Osteoblast (primary cell): Measurements from ENCODE around the gene KASH5. TPM values are rescaled to one million over a fixed set of nuclear protein-coding genes. Genes with fewer than 3 reads are reported as not detected.

ENCODE experiments used
- DNase-seq: peaks from one replicate; pipeline ENCODE4 v3.0.0; 2011; ENCODE audit warnings: low spot score, mixed read lengths; ENCODE audit not compliant: insufficient read length; ENCODE audit errors: missing footprints
- H2AFZ ChIP-seq: 2 replicates; pipeline ENCODE4 v1.6.0; 2011; ENCODE audit warnings: mild to moderate bottlenecking, low read length
- H3K27ac ChIP-seq: 2 replicates; pipeline ENCODE4 v1.5.1; 2011; ENCODE audit warnings: mild to moderate bottlenecking, low read depth, low read length, moderate library complexity
- H3K27me3 ChIP-seq: 2 replicates; pipeline ENCODE4 v1.6.0; 2012; ENCODE audit warnings: mild to moderate bottlenecking, control low read depth, inconsistent platforms, low read length, moderate library complexity; ENCODE audit not compliant: insufficient read depth
- H3K36me3 ChIP-seq: 2 replicates; pipeline ENCODE4 v1.5.1; 2011; ENCODE audit warnings: mild to moderate bottlenecking, low read length, control low read depth, moderate library complexity; ENCODE audit not compliant: insufficient read depth
- H3K4me1 ChIP-seq: 2 replicates; pipeline ENCODE4 v1.5.1; 2011; ENCODE audit warnings: mild to moderate bottlenecking, low read length, control low read depth, moderate library complexity; ENCODE audit not compliant: insufficient read depth
- H3K4me2 ChIP-seq: 2 replicates; pipeline ENCODE4 v1.6.0; 2011; ENCODE audit warnings: mild to moderate bottlenecking, low read length; ENCODE audit not compliant: insufficient read depth
- H3K4me3 ChIP-seq: fragments of 200-600 bp; sonication (generic); 3 replicates; pipeline ENCODE4 v1.5.1; 2012; ENCODE audit warnings: mild to moderate bottlenecking, low read length, inconsistent platforms; ENCODE audit not compliant: insufficient read depth
- H3K79me2 ChIP-seq: 2 replicates; pipeline ENCODE4 v1.6.0; 2012; ENCODE audit warnings: mild to moderate bottlenecking, low read length, control low read depth, inconsistent platforms; ENCODE audit not compliant: insufficient read depth
- H3K9me3 ChIP-seq: 2 replicates; pipeline ENCODE4 v1.5.1; 2011; ENCODE audit warnings: low read depth, low read length, control low read depth
- H4K20me1 ChIP-seq: 2 replicates; pipeline ENCODE4 v1.6.0; 2012; ENCODE audit warnings: mild to moderate bottlenecking, low read length, control low read depth; ENCODE audit not compliant: insufficient read depth
- total RNA-seq: library from RNA; depleted of rRNA; stranded (reverse); fragments of >200 nt; gene quantifications from 2 replicates; pipeline ENCODE4 v1.2.3, GENCODE V29; 2012
- TF ChIP-seq, protein P1 (sequence below): IDR thresholded peaks from 2 replicates; pipeline ENCODE4 v1.5.1; 2011; ENCODE audit warnings: mild to moderate bottlenecking, low read depth, low read length, moderate library complexity; ENCODE audit errors: extremely low read depth

Gene KASH5
- total RNA-seq, 1 donor: not detected

DNA sequence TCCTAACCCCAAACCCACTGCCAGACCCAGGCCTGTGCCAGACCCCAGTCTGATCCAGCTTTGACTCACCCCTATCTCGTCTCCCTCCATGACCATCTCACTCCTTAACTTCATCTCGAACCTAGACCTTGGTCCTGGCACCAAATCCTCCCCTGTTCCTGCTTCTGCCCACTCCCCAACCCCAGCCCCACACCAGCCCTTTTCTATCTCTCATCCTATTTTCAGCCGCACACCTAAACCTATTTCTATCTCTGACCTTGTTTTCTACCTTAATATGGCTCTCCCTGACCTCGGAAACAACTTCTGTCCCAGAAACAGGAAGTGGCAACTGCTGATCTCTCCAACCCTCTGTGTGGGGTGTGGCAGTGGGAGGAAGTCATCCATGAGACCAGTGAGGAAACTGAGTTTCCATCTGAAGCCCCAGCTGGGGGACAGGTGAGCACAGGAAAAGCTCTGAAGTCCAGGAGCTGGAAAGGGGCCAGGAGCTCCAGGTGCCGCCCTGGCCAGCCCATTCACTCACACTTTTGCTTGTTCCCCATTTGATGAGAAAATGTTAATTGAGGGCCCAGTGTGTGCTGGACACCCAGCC is 21.5 kb downstream of the KASH5 start:
- Histone ChIP-seq H3K4me2 (no peak overlapping the region), H3K27me3 (no peaks in the 10 kb centered on the region), H3K79me2 (no peaks in the 10 kb centered on the region), H3K27ac (no peak overlapping the region), H4K20me1 (no peaks in the 10 kb centered on the region), H3K4me1 (peaks cover under 1% of the 10 kb centered on the region), H3K36me3 (no peaks in the 10 kb centered on the region), H3K4me3 (no peak overlapping the region), H2AFZ (no peak overlapping the region), H3K9me3 (no peaks in the 10 kb centered on the region)
- DNase-seq: peak; percentile 46
- TF ChIP-seq, protein P1, sequence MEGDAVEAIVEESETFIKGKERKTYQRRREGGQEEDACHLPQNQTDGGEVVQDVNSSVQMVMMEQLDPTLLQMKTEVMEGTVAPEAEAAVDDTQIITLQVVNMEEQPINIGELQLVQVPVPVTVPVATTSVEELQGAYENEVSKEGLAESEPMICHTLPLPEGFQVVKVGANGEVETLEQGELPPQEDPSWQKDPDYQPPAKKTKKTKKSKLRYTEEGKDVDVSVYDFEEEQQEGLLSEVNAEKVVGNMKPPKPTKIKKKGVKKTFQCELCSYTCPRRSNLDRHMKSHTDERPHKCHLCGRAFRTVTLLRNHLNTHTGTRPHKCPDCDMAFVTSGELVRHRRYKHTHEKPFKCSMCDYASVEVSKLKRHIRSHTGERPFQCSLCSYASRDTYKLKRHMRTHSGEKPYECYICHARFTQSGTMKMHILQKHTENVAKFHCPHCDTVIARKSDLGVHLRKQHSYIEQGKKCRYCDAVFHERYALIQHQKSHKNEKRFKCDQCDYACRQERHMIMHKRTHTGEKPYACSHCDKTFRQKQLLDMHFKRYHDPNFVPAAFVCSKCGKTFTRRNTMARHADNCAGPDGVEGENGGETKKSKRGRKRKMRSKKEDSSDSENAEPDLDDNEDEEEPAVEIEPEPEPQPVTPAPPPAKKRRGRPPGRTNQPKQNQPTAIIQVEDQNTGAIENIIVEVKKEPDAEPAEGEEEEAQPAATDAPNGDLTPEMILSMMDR: no peak

DNA sequence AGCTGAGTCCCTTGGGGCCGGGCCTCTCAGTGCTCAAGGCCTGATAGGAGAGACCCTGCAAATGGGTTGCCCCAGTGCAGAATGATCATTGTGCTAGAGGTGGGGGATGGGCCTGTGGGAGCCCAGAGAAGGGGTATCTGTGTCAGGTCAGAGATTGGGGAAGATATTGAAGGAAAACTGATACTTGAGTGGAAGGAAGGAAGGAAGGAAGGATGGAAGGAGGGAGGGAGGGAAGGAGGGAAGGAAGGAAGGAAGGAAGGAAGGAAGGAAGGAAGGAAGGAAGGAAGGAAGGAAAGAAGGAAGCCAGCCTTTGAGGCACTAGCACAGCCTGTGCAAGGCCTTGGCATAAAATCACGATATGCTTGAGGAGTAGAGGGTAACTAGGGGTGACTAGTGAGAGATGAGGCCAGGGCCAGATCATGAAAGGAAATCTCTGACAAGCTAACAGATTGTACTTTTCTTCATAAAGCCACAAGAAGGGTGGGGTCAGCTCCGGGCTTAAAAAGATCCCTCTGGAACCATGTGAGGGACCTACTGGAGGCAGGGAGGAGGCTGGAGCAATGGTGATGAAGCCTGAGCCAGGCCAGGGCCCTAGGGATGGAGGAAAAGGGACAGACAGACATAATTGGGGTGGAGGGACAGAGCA is 23.8 kb downstream of the KASH5 start:
- Histone ChIP-seq H3K4me2 (no peak overlapping the region), H3K79me2 (no peaks in the 10 kb centered on the region), H3K9me3 (no peaks in the 10 kb centered on the region), H2AFZ (no peak overlapping the region), H3K27me3 (no peaks in the 10 kb centered on the region), H3K4me1 (peaks cover 12% of the 10 kb centered on the region), H3K36me3 (no peaks in the 10 kb centered on the region), H3K27ac (no peak overlapping the region), H4K20me1 (no peaks in the 10 kb centered on the region), H3K4me3 (no peak overlapping the region)
- DNase-seq: peak; percentile 82
- TF ChIP-seq, protein P1: no peak

DNA sequence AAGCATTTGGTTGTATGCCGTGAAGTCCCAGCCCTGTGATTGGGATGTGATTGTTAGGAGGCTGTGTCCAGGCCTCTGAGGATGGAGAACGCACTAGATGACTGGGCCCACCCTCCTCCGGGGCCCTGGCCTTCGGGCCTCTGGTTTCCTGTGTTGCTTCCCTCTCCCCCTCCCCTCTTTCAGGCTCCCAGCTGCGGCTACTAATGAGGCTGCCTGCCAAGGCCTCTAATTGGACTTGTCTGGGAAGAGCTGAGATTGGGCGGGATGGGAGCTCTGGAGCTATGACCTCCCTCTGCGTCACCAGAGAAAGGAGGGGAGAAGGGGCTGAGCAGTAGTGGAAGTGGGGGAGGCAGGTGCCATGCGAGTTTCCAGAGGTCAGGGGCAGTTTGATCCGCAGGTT is 25.3 kb downstream of the KASH5 start:
- Histone ChIP-seq H3K4me2 (no peak overlapping the region), H3K27me3 (peaks cover 11% of the 10 kb centered on the region), H3K79me2 (no peaks in the 10 kb centered on the region), H4K20me1 (no peaks in the 10 kb centered on the region), H3K4me1 (peaks cover 12% of the 10 kb centered on the region), H3K27ac (no peak overlapping the region), H3K9me3 (no peaks in the 10 kb centered on the region), H2AFZ (peak overlapping the region; percentile 29), H3K36me3 (no peaks in the 10 kb centered on the region), H3K4me3 (no peak overlapping the region)
- DNase-seq: peak; percentile 80
- TF ChIP-seq, protein P1: no peak

DNA sequence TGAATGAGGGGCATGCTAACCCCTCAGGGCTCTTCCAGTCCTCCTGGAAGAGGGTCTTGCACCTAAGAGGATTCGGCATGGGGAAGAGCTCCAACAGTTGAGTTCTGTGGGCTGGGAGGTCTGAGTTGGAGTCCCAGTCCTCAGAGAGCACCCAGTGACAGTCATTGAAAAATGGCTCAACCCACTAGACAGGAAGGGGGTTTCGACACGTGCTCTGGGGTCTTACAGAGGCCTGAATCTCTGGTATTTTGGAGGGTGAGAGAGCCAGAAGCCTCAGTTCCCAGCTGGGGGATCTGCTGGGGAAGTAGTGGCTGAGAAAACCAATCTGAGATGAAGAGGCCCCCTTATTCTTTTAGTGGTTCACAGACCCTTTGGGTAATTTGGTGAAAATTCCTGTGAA is 26.2 kb downstream of the KASH5 start:
- TF ChIP-seq, protein P1: no peak
- no peaks in the 10 kb centered on the region for H3K79me2 ChIP-seq

More for the DNA sequence above, 26.2 kb downstream of the KASH5 start:
- Histone ChIP-seq H3K36me3 (no peaks in the 10 kb centered on the region), H2AFZ (no peak overlapping the region), H3K27me3 (peaks cover 19% of the 10 kb centered on the region), H3K4me3 (no peak overlapping the region), H3K9me3 (no peaks in the 10 kb centered on the region), H3K4me1 (peaks cover 12% of the 10 kb centered on the region), H4K20me1 (no peaks in the 10 kb centered on the region), H3K4me2 (no peak overlapping the region), H3K27ac (no peak overlapping the region)
- DNase-seq: peak; percentile 41
